OCI-LY7 (cell line): ENCODE data around the gene TBP.

Experiments
- EZH2phosphoT487 ChIP-seq: fragments of 200-600 bp; sonication (generic); IDR thresholded peaks from 2 replicates; pipeline ENCODE4 v1.6.1; 2018; ENCODE audit warnings: low read depth, borderline replicate concordance, mild to moderate bottlenecking, mixed run types, antibody characterized with exemption, low read length, moderate library complexity, mixed read lengths
- TF ChIP-seq, protein P1 (sequence below): fragments of 200-600 bp; sonication (generic); conservative IDR thresholded peaks from 2 replicates; pipeline ENCODE4 v1.5.1; 2014; ENCODE audit warnings: mild to moderate bottlenecking, antibody characterized with exemption, low read length, moderate library complexity, mixed read lengths

DNA sequence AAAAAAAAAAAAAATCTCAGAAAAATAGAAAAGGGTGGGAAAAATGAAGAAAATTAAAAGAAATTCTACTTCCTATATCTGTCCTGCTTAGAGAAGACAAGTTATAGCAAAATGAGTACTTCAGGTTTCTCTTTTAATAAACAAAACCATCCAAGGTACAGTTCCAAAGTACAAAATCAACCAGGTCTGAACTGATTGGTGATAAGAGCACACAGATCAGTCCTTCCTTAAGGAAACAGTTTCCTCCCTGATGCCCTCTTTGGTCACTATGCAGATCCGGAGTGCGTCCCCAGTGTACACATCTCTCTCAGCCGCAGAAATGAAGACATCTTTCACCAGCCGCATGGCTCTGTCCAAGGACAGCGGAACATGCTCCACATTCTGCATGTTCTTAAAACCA, 19.2 kb upstream of the TBP start:
- TF ChIP-seq, protein P1, sequence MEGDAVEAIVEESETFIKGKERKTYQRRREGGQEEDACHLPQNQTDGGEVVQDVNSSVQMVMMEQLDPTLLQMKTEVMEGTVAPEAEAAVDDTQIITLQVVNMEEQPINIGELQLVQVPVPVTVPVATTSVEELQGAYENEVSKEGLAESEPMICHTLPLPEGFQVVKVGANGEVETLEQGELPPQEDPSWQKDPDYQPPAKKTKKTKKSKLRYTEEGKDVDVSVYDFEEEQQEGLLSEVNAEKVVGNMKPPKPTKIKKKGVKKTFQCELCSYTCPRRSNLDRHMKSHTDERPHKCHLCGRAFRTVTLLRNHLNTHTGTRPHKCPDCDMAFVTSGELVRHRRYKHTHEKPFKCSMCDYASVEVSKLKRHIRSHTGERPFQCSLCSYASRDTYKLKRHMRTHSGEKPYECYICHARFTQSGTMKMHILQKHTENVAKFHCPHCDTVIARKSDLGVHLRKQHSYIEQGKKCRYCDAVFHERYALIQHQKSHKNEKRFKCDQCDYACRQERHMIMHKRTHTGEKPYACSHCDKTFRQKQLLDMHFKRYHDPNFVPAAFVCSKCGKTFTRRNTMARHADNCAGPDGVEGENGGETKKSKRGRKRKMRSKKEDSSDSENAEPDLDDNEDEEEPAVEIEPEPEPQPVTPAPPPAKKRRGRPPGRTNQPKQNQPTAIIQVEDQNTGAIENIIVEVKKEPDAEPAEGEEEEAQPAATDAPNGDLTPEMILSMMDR, result no peak
- TF ChIP-seq EZH2phosphoT487, result no peak
